Measurements from ENCODE around the gene KIAA1217. TPM values are rescaled to one million over a fixed set of nuclear protein-coding genes. Genes with fewer than 3 reads are reported as not detected.
A peak's percentile ranks its signal among the peaks of the same experiment; 100 is the strongest.

The KIAA1217 gene
- total and polyA plus RNA-seq, 9 of the 15 experiments (the other 6 are each of a cell fraction or from before 2014, with no cell fraction given), result 0.04 TPM; not detected in 8

- Histone ChIP-seq H3K79me2 (ENCODE audit: control insufficient read depth, insufficient read depth, low read length) (no peaks in the 10 kb centered on the region), H3K9me3 (replicated peaks; ENCODE audit: control insufficient read depth, insufficient read depth, low read depth, low read length) (no peaks in the 10 kb centered on the region), H3K27me3 (ENCODE audit: control insufficient read depth in 2 of 2, insufficient read depth in 2 of 2, low read length in 2 of 2) (peaks cover 0 to 8% of the 10 kb centered on the region in 2 experiments; a peak in 3 of 5 replicates), H2AFZ (ENCODE audit: low read depth, low read length) (no peak overlapping the region), H3K9me1 (ENCODE audit: control insufficient read depth, insufficient read depth, low read length) (no peaks in the 10 kb centered on the region), H3K27ac (ENCODE audit: extremely low read depth, low read depth, low read length) (no peak overlapping the region), H3K9ac (ENCODE audit: insufficient read depth in 1 of 2, low read depth in 2 of 2, low read length in 2 of 2) (no peak overlapping the region), H3K4me1 (replicated peaks in 1 of 2; ENCODE audit: control insufficient read depth in 2 of 2, insufficient read depth in 2 of 2, low read length in 2 of 2) (no peaks in the 10 kb centered on the region), H4K20me1 (replicated peaks; ENCODE audit: control insufficient read depth, insufficient read depth, low read length) (no peaks in the 10 kb centered on the region), H3K4me2 (ENCODE audit: insufficient read depth, low read length) (no peak overlapping the region), H3K4me3 (no peak overlapping the region), H3K36me3 (ENCODE audit: control insufficient read depth, insufficient read depth, low read length) (no peaks in the 10 kb centered on the region)
- in situ Hi-C loops (cut with MboI), result no loop called here
- no TSS peak for BruUV-seq (replicated peaks)
- intact Hi-C loops (cut with micrococcal nuclease), result no loop called here
- 0 out of 2 replicates have a peak, but pooled peaks have one; percentile 18 for TF ChIP-seq THRB (CRISPR knock-in tag; conservative IDR thresholded peaks at IDR 0.05)
- peak; percentile 49; the same call in 1 of the 2 replicates for TF ChIP-seq L3MBTL2 (IDR thresholded peaks at IDR 0.05)
- TF ChIP-seq MCM7 (IDR thresholded peaks at IDR 0.05), result no peak
- TF ChIP-seq JUND (IDR thresholded peaks at IDR 0.05; ENCODE audit: borderline replicate concordance, low read depth, low read length), result peak; percentile 90
- peak; percentile 89 for TF ChIP-seq JUND (tag; IDR thresholded peaks at IDR 0.05; ENCODE audit: borderline replicate concordance, low read depth, low read length)
- TF ChIP-seq BRF2 (IDR thresholded peaks at IDR 0.05; ENCODE audit: borderline replicate concordance, insufficient read depth, insufficient read length), result no peak
- TF ChIP-seq ATF3 (IDR thresholded peaks at IDR 0.05), result peak; percentile 87
- no peak for TF ChIP-seq ATF3 (CRISPR knock-in tag; conservative IDR thresholded peaks at IDR 0.05)
- peak; percentile 84 for TF ChIP-seq JUN (IDR thresholded peaks at IDR 0.05; ENCODE audit: borderline replicate concordance, low read depth, low read length)
- TF ChIP-seq JUN (CRISPR knock-in tag; IDR thresholded peaks at IDR 0.05; ENCODE audit: borderline replicate concordance), result no peak
- TF ChIP-seq JUNB (CRISPR knock-in tag; conservative IDR thresholded peaks at IDR 0.05), result peak; percentile 82
- TF ChIP-seq ELF4 (CRISPR knock-in tag; IDR thresholded peaks at IDR 0.05), result 0 out of 2 replicates have a peak, but pooled peaks have one; percentile 12
- peak; percentile 88 for TF ChIP-seq FOSL1 (tag; conservative IDR thresholded peaks at IDR 0.05)
- no peak for TF ChIP-seq IRF2 (CRISPR knock-in tag; IDR thresholded peaks at IDR 0.05)
- no peak for TF ChIP-seq HDAC1 (IDR thresholded peaks at IDR 0.05)
- ChIA-PET CTCF (ENCODE audit: low intra/inter-chr PET ratio) (interaction anchor here (0.6 kb wide), 1 partner anchor 56 kb away, joined by 3 read pairs; no protein-coding TSS in a partner anchor), POLR2A (no interaction called here)
- ATAC-seq (peak; percentile 36; the same call in 1 of the 3 replicates), FAIRE-seq (no peak), DNase-seq (ENCODE audit: extremely low read depth in 1 of 4, low spot score in 3 of 4) (peak in 2 of 4 experiments; percentile 13 to 16)
- under 1% methylated on average over 6 of the region's 6 CpGs for WGBS (ENCODE audit: insufficient coverage, low coverage, missing lambda C conversion rate)
Measured at GRCh38 chr10:24446739-24447138, 237.8 kb downstream of the KIAA1217 start.
